IPS-11a (cell line): ENCODE results near the gene SUPT5H.

Source experiments
- H3K4me3 ChIP-seq: one replicate; pipeline ENCODE4 v1.5.1; 2013; ENCODE audit warnings: low read depth, low read length, control low read depth

The SUPT5H gene

DNA sequence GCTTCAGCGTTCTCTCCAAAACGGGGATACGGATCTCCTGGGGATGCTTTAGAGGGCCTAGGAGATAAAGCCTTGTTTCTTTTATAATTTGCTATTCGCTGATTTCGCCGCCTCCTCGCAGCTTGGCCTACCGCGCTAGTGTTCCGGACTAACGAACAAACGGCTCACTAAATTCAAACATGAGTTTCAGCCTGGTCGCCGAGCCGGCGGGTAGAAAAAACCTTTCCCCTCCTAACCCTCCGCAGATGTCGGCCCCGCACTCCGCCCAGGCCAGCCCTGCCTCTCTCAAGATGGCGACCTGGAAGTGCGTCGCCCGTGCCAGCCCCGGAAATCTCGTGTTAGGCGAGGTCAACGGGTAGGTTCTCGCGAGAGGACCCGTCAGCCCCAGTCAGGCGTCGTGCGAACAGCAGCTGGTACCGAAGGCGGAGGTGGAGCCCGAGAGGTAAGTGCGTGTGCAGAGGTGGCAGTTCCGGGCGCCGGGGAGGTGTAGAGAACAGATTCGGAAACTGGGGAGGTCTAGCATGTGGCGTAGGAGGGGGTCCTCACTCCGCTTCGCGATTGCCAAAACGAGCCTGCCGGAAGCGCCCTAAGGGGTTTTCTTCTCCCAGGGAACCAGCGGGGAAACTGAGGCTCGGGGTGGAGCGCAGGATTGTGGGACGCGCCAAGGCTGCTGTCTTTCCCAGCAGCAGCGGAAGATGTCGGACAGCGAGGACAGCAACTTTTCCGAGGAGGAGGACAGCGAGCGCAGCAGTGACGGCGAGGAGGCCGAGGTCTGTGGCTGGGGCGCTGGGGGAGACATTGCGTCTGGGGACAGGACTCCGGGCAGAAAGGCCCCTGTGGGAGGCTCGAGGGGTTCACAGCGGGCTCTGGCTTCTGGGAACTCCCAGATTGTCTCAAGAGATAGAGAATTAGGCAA lies at the start of gene SUPT5H:
SUPT5H (plus strand) TSS at position 387 of the 916 bp plus-strand sequence; CDS start at position 696, 309 bp downstream.
- peak within 1 kb of the TSS; percentile 88 for H3K4me3 ChIP-seq

- H3K4me3 ChIP-seq: no peak overlapping the region
Measured at GRCh38 chr19:39397360-39398296, 47.8 kb upstream of the SUPT5H start.

GRCh38 chr19:39398297-39398864 lies 47.0 kb upstream of the SUPT5H start:
- H3K4me3 ChIP-seq: no peak overlapping the region

DNA sequence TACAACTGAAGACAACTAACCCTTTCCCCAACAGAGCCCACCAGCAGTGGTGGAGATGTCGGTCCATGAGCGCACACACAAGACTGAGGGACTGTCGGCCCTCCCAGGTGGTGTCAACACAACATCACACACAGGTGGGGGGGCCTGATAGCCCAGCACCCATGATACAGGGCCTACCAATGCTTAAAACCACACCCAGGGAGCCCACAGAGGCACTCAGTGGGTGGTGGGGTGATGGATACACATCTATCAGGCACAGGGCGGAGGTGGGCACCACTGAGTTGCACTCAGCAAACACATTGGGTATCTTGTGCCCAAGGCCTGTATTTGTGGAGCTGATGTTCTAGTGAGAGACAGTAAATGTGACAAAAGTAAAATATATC lies 45.7 kb upstream of the SUPT5H start:
- no peak overlapping the region for H3K4me3 ChIP-seq

GRCh38 chr19:39400061-39400460 lies 45.3 kb upstream of the SUPT5H start:
- H3K4me3 ChIP-seq: no peak overlapping the region

- no peak overlapping the region for H3K4me3 ChIP-seq
Measured at GRCh38 chr19:39401070-39401548, 44.3 kb upstream of the SUPT5H start.

DNA sequence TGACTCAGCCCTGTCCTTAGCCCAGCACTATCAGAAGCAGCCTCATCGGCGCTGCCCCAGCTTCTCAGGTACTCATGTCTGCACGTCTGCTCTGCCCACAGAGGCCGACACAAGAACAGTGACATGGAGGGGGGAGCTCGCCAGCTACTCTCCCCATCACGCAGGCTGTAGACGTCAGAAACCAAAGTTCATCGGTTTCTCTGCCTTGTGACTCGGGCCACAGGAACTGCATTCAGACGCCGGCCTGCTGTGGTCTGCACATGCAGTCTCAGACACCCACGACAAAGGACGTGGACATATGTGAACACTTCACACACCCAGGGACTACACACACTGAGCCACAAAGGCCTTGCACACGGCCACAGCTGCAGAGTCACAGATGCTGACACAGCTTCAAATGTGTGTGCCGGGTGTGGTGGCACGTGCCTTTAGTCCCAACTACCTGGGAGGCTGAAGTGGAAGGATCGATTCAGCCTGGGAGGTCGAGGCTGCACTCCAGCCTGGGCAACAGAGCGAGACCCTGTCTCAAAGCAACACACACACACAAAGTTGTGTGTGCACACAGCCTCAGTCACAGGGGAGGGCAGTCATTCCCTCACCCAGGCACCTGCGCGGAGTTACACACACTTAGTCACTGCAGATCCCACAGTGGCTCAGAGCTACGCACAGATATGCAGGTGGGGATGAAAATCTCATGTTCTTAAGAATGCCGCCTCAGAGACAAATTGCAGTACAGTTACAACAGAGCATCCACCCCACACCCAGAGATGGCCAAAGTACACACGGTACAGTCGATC lies 43.6 kb upstream of the SUPT5H start:
- H3K4me3 ChIP-seq: peak overlapping the region; percentile 21

DNA sequence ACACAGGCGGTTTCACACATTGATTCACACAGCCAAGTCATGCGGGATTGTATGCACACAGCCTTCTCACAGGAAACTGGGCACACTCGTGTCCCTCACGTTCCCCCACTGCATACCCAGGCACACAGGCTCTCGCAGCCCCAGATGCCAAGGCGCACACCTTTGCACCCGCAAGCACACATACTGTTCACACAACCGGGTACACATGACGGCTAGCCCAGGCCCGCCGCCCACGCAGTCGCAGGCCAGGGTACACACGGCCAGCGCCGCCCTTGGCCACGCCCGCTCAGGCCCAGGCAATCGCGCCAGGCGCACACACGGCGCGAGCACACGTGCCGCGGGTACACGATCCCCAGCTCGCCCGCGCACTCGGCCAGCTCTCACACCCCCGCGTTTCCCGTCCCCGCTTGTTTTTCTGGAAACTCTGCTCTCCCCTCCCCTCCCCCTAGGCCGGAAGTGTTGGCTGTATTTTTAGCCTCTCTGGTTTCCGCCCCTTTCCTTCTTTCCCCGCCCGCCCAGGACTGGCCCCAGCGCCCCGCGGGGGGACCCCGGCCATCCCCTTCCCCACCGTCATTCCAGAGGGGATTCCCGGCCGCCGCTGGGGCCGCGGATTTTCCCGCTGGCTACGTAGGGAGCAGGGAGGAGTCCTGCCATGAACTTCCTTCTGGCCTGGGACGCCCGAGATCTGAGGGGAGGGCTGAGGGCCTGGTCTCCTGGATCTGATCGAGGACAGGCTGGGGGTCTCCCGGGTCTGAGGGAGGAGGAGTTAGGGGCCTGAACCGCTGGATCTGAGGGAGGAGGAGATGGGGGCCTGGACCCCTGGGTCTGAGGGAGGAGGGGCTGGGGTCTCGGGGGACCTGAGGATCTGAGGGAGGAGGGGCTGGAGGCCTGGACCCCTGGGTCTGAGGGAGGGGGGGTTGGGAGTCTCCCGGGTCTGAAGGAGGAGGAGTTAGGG lies 42.8 kb upstream of the SUPT5H start:
- peak overlapping the region; percentile 39 for H3K4me3 ChIP-seq

DNA sequence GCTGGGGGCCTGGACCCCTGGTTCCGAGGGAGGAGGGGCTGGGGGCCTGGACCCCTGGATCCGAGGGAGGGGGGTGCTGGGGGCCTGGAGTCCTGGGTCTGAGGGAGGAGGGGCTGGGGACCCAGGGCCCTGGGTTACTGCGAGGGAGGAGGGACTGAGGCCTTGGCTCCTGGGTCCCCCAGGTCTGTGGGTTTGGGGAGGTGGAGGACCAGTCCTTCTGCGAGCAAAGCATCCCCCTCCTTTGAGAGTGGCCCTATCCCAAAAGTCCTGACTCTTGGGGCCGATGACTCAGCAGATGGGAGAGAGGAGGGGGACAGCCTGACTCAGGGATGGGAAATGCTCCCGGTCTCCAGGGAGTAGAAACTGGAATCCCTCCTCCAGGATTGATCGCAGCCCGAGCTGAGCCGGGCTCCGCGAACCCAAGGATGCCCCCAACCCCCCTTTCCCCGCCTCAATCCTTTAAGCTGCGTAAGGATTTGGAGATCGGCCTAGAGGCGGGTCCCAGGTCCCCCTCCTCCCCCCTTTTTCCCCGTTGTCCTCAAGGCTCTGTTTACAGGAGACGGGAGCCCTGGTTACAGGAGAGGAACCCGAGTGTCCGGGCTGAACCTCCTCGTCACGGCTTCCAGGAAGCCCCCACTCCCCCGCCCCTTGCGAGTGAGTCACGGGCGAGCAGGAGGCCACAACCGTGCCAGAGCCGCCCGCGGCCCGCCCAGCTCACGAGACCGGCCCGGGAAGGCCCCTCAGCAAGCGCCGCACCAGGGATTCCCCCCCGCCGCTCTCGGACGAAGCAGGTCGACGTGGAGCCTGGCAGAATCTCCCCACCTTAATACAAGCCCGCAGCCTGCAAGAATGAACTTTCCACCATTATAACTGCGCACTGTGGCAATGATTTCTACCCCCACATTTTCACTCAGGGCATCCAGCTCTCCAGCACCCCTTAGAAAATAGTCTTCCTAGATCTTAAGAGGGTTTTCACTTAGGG lies 41.8 kb upstream of the SUPT5H start:
- H3K4me3 ChIP-seq: peak overlapping the region; percentile 39

DNA sequence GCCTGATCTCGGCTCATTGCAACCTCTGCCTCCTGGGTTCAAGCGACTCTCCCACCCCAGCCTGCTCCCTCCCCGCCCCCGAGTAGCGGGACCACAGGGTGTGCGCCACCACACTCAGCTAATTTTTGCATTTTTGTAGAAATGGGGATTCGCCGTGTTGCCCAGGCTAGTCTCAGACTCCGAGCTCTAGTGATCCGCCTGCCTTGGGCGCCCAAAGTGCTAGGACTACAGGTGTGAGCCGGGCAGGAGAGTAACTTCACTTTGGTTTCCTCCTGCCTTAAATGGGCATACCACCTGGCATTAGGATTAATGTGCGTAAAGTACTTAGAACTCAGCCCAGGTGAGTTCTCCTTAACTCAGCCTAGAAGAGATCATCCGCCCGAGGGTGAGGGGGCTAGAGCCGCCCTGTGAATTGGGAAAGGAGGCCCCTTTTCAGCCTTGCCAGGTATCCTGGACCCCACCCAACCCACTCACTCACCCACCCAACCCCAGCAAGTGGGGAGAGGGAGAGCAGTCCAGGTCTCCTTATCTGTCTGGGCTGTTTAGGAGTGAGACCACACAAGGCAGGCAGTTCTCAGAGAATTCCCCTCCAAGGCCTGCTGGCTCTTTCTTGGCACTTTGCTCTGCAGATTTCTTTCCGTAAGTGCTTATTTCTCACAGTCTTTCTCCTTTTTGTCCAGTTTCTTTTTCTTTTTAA lies 40.0 kb upstream of the SUPT5H start:
- H3K4me3 ChIP-seq: no peak overlapping the region

- H3K4me3 ChIP-seq: peak overlapping the region; percentile 13
Measured at GRCh38 chr19:39405958-39406655, 39.3 kb upstream of the SUPT5H start.

- peak within 1 kb of the TSS; percentile 91 for H3K4me3 ChIP-seq
Measured at GRCh38 chr19:39406656-39407409, 38.5 kb upstream of the SUPT5H start, which contains the start of gene ZFP36. Gene ZFP36 (plus strand): TSS chr19:39406847. CDS start chr19:39406905, 58 bp downstream.

DNA sequence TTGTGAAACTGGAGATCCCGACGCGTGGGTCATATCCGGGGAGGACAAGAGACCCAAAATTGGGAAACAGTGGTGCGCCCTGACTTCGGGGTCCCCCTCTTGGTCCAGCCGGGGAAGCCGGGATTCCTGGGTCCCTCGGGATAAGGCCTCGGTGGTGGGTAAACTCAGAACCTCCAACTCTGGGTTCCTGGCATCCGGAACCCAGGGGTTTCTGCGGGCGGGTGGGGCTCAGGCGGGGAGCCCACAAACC lies 38.0 kb upstream of the SUPT5H start:
- peak overlapping the region; percentile 91 for H3K4me3 ChIP-seq

DNA sequence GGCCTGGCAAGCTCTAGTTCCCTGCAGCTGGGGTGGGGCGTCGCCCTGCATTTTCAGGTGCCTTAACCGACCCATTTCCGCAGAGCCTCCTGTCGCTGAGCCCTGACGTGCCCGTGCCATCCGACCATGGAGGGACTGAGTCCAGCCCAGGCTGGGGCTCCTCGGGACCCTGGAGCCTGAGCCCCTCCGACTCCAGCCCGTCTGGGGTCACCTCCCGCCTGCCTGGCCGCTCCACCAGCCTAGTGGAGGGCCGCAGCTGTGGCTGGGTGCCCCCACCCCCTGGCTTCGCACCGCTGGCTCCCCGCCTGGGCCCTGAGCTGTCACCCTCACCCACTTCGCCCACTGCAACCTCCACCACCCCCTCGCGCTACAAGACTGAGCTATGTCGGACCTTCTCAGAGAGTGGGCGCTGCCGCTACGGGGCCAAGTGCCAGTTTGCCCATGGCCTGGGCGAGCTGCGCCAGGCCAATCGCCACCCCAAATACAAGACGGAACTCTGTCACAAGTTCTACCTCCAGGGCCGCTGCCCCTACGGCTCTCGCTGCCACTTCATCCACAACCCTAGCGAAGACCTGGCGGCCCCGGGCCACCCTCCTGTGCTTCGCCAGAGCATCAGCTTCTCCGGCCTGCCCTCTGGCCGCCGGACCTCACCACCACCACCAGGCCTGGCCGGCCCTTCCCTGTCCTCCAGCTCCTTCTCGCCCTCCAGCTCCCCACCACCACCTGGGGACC lies 37.6 kb upstream of the SUPT5H start:
- peak overlapping the region; percentile 91 for H3K4me3 ChIP-seq

GRCh38 chr19:39408392-39409207 lies 36.8 kb upstream of the SUPT5H start:
- peak overlapping the region; percentile 91 for H3K4me3 ChIP-seq
